ENCODE data around the gene PDGFRB.

DNA sequence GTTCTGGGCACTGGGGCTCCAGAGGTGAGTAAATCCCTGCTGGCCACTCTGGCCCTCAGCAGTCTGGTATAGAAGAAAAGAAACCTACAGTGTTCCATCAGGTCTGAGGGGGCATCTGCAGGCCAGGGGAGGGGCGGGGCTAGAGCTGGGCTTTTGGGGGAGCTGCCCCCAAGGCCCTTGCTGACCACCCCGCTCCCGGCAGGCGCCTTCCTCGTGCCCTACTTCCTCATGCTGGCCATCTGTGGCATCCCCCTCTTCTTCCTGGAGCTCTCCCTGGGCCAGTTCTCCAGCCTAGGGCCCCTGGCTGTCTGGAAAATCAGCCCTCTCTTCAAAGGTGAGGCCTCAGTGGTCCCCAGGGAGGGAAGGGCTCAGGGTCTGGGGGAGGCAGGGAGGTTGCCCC lies 40.9 kb upstream of the PDGFRB start:
- TF ChIP-seq, protein P1, sequence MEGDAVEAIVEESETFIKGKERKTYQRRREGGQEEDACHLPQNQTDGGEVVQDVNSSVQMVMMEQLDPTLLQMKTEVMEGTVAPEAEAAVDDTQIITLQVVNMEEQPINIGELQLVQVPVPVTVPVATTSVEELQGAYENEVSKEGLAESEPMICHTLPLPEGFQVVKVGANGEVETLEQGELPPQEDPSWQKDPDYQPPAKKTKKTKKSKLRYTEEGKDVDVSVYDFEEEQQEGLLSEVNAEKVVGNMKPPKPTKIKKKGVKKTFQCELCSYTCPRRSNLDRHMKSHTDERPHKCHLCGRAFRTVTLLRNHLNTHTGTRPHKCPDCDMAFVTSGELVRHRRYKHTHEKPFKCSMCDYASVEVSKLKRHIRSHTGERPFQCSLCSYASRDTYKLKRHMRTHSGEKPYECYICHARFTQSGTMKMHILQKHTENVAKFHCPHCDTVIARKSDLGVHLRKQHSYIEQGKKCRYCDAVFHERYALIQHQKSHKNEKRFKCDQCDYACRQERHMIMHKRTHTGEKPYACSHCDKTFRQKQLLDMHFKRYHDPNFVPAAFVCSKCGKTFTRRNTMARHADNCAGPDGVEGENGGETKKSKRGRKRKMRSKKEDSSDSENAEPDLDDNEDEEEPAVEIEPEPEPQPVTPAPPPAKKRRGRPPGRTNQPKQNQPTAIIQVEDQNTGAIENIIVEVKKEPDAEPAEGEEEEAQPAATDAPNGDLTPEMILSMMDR (IDR thresholded peaks at IDR 0.05 in 2 of 3, conservative IDR thresholded peaks at IDR 0.05 in 1 of 3; ENCODE audit: borderline replicate concordance in 1 of 3, insufficient read depth in 1 of 3, low read depth in 2 of 3, low read length in 2 of 3), result no peak
- TF ChIP-seq YY1 (IDR thresholded peaks at IDR 0.05; ENCODE audit: extremely low read depth, insufficient replicate concordance, low read depth, low read length) (no peak), POLR2A (IDR thresholded peaks at IDR 0.05; ENCODE audit: borderline replicate concordance, extremely low read depth, insufficient read depth, insufficient read length) (no peak), FOSL1 (IDR thresholded peaks at IDR 0.05; ENCODE audit: low read depth) (no peak), EZH2 (IDR thresholded peaks at IDR 0.05) (no peak), ZNF274 (IDR thresholded peaks at IDR 0.05; ENCODE audit: low read depth, low read length) (no peak), CEBPB (IDR thresholded peaks at IDR 0.05; ENCODE audit: low read depth) (no peak)

Measured in HCT116 (cell line).